Measurements from ENCODE around the gene NLRP9.

GRCh38 chr19:55712804-55713631 lies 25.2 kb downstream of the NLRP9 start:
- TF ChIP-seq, protein P1, sequence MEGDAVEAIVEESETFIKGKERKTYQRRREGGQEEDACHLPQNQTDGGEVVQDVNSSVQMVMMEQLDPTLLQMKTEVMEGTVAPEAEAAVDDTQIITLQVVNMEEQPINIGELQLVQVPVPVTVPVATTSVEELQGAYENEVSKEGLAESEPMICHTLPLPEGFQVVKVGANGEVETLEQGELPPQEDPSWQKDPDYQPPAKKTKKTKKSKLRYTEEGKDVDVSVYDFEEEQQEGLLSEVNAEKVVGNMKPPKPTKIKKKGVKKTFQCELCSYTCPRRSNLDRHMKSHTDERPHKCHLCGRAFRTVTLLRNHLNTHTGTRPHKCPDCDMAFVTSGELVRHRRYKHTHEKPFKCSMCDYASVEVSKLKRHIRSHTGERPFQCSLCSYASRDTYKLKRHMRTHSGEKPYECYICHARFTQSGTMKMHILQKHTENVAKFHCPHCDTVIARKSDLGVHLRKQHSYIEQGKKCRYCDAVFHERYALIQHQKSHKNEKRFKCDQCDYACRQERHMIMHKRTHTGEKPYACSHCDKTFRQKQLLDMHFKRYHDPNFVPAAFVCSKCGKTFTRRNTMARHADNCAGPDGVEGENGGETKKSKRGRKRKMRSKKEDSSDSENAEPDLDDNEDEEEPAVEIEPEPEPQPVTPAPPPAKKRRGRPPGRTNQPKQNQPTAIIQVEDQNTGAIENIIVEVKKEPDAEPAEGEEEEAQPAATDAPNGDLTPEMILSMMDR (IDR thresholded peaks at IDR 0.05; ENCODE audit: insufficient read depth, low read length, poor library complexity, severe bottlenecking) = no peak
- no peak for TF ChIP-seq EZH2phosphoT487 (conservative IDR thresholded peaks at IDR 0.05; ENCODE audit: low read length)
